Activated CD4-positive, alpha-beta T cell treated with anti-CD3 and anti-CD28 coated beads for 1 hour (primary cell): ENCODE data around the gene ZNF354B.

Source experiments
- DNase-seq: peaks from one replicate; pipeline ENCODE4 v3.0.0-alpha.2; 2020

Gene ZNF354B

GRCh38 chr5:178883815-178884430 lies 24.2 kb downstream of the ZNF354B start:
- no peak for DNase-seq

- peak; percentile 11 for DNase-seq
Measured at GRCh38 chr5:178895615-178896571, 36.1 kb downstream of the ZNF354B start, which contains the start of gene ZFP2. Gene ZFP2 (plus strand): TSS chr5:178895913. CDS start chr5:178931314, 35,401 bp downstream.

DNA sequence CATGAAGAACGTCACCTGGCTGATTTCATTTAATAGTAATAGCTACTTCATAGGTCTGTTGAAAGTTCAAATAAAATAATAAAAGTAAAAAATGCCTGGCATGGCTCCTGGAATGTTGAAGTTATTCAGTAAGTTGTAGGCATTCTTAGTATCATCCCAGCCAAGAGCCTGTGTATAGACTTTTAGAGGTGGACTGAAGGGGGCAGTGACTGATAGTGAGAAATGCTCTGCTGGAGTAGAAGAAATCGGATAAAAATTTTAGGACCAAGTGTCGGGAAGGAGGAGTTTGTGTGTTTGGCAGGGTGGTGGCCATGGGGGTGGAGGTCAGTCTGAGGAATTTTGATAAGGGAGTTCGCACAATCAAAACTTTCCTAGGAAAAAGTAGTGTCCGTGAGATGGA lies 39.5 kb downstream of the ZNF354B start:
- no peak for DNase-seq

DNA sequence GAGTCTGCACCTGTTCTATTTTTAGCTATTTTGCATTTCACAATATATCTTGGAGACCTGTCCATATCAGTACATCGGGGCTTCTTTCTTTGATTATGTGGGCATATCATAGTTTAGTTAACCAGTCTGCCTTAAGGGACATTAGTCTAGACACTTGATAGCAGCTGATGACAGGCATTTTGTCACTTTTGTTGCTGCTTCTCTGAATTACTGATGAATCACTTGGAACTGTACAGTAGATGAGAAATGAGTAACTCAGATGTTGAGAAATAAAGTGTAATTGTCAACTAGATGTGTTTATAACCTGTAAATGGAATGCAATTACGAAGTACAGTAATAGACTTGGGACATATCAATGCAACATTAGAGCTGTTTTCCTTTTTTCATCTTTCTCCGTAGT lies 43.1 kb downstream of the ZNF354B start:
- DNase-seq, result no peak

- no peak for DNase-seq
Measured at GRCh38 chr5:178931846-178932760, 72.3 kb downstream of the ZNF354B start.
